Right lobe of liver (tissue), 6 donors: ENCODE measurements around the gene ICOS. TPM values are rescaled to one million over a fixed set of nuclear protein-coding genes. Genes with fewer than 3 reads are reported as not detected.
"Not testable (repeated sequence)": the region's sequence is repeated elsewhere in the genome, so short reads cannot be mapped to it uniquely, and the experiment has no call there.

ENCODE experiments used
- ATAC-seq, 4 donors: fragments of 200-7000 bp; cut with Tn5 transposase; one replicate each; pipeline ENCODE4 v1.9.1; 2020; ENCODE audit warnings: mild to moderate bottlenecking in 4 of 4, moderate library complexity in 4 of 4
- DNase-seq, 3 donors: peaks; one replicate each; pipeline ENCODE4 v3.0.0-alpha.2; 2020
- H3K27ac ChIP-seq, 3 donors: fragments of 200-600 bp; one replicate each; pipeline ENCODE4 v1.8.0; 2022
- H3K27me3 ChIP-seq, 2 donors: fragments of 200-600 bp; one replicate each; pipeline ENCODE4 v1.8.0; 2022
- H3K36me3 ChIP-seq, 4 donors: fragments of 200-600 bp; sonication (generic) in 1 of 4; one replicate each; pipeline versions ENCODE4 v1.5.1 to v1.8.0; 2017 to 2022; ENCODE audit warnings: control low read depth in 1 of 4
- H3K4me1 ChIP-seq, 4 donors: fragments of 200-600 bp; sonication (generic) in 1 of 4; one replicate each; pipeline versions ENCODE4 v1.5.1 to v1.8.0; 2017 to 2022; ENCODE audit warnings: control low read depth in 1 of 4
- H3K4me3 ChIP-seq, 3 donors: fragments of 200-600 bp; one replicate each; pipeline ENCODE4 v1.8.0; 2022
- H3K9me3 ChIP-seq, 4 donors: fragments of 200-600 bp; sonication (generic) in 1 of 4; one replicate each; pipeline versions ENCODE4 v1.5.1 to v1.8.0; 2017 to 2022; ENCODE audit warnings: control low read depth in 1 of 4
- POLR2A ChIP-seq: fragments of 450-650 bp; IDR thresholded peaks from one replicate; pipeline ENCODE4 v1.6.1; 2017; ENCODE audit warnings: antibody characterized with exemption, mild to moderate bottlenecking
- WGBS: methylation state at CpG from one replicate; pipeline ENCODE4 v1.1.6; 2018; ENCODE audit warnings: low coverage, low lambda C conversion rate; ENCODE audit not compliant: insufficient coverage; ENCODE audit errors: missing lambda C conversion rate; 5-methylcytosine and 5-hydroxymethylcytosine counted together
- intact Hi-C, 2 donors: fragments of 100-400 bp; cut with DNase I; formaldehyde crosslinking; loops; one replicate each; pipeline versions ENCODE4 v1.11.2 to v1.14.1; 2022
- total RNA-seq, 6 experiments: library from RNA; depleted of rRNA in 2 of 6; stranded (reverse); fragments of >200 nt in 2 of 6; fragmentation: NEBNext Ultra II Directional in 3 of 6; extraction: Animal tissue kit (Norgen Biotek cat#: 25700) in 3 of 6; gene quantifications; one replicate each; pipeline versions ENCODE4 v1.1.0 to v1.2.4, GENCODE V29; 2016 to 2023
- TF ChIP-seq, protein P1 (sequence below), 4 donors: fragments of 200-600 bp in 3 of 4; fragments of 450-650 bp in 1 of 4; IDR thresholded peaks; one replicate each; pipeline versions ENCODE4 v1.5.1 to v1.8.0; 2016 to 2022; ENCODE audit warnings: antibody characterized with exemption in 4 of 4, mild to moderate bottlenecking in 2 of 4
- donor health status: DM: no; HTN: yes; CAD: no.
- donor health status: DM: no; HTN: no; CAD: no.
- donor health status: DM: no; HTN: no; CAD: no.
- donor health status: DM: no; HTN: yes; CAD: no.
- donor health status: DM: no; HTN: yes; CAD: no.

ICOS gene
- total RNA-seq, 6 experiments from 2014 or later = 0.31 TPM; not detected in 4

GRCh38 chr2:203918839-203919238 is 17.7 kb upstream of the ICOS start:
- H3K36me3 ChIP-seq = no peaks in the 10 kb centered on the region
- ATAC-seq = no peak

DNA sequence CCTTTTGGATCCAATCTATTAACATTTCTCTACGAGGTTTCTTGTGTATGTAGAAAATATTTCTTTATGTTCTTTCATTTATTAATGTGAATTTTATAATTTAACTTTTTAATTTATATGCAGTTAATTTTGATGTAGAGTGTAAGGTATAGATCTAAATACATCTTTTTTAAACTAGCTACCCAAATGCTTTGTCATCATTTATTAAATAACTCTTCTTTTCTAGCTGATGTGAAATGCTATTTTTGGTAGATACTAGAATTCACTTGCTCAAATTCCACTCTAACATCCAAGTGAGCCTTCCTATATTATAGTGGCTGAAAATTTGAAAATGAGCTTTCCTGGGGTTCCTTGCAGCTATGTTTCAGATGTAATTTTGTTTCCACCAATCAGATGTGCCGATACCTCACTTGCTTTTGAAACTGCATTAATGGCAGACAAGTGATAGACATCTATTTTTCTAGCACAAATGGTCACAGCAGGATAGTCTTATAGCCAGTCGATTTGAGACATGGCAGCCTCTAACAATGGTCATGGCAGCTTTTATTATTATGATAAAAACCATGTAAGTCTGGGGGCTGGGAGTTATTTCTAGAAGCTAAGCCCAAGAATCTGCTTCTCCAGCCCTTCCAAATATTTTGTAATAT is 10.9 kb upstream of the ICOS start:
- intact Hi-C loops = no loop called here
- no peak for TF ChIP-seq POLR2A
- TF ChIP-seq, protein P1, sequence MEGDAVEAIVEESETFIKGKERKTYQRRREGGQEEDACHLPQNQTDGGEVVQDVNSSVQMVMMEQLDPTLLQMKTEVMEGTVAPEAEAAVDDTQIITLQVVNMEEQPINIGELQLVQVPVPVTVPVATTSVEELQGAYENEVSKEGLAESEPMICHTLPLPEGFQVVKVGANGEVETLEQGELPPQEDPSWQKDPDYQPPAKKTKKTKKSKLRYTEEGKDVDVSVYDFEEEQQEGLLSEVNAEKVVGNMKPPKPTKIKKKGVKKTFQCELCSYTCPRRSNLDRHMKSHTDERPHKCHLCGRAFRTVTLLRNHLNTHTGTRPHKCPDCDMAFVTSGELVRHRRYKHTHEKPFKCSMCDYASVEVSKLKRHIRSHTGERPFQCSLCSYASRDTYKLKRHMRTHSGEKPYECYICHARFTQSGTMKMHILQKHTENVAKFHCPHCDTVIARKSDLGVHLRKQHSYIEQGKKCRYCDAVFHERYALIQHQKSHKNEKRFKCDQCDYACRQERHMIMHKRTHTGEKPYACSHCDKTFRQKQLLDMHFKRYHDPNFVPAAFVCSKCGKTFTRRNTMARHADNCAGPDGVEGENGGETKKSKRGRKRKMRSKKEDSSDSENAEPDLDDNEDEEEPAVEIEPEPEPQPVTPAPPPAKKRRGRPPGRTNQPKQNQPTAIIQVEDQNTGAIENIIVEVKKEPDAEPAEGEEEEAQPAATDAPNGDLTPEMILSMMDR (IDR thresholded peaks at IDR 0.05) = no peak
- Histone ChIP-seq H3K36me3 (no peaks in the 10 kb centered on the region), H3K9me3 (no peaks in the 10 kb centered on the region), H3K4me3 (no peak overlapping the region), H3K4me1 (no peaks in the 10 kb centered on the region), H3K27ac (no peak overlapping the region), H3K27me3 (no peaks in the 10 kb centered on the region)
- 74% methylated on average over 3 of the region's 3 CpGs for WGBS
- DNase-seq (no peak), ATAC-seq (no peak)

More at GRCh38 chr2:203918839-203919238, 17.7 kb upstream of the ICOS start:
- H3K27me3 ChIP-seq = no peaks in the 10 kb centered on the region
- DNase-seq = no peak
- TF ChIP-seq, protein P1 (IDR thresholded peaks at IDR 0.05) = no peak
- TF ChIP-seq POLR2A = no peak
- H3K9me3 ChIP-seq = no peaks in the 10 kb centered on the region
- no peaks in the 10 kb centered on the region for H3K4me1 ChIP-seq
- intact Hi-C loops = no loop called here
- H3K4me3 ChIP-seq = no peak overlapping the region
- H3K27ac ChIP-seq = no peak overlapping the region
- 96% methylated on average over 3 of the region's 3 CpGs for WGBS

GRCh38 chr2:203928849-203929248 is 7.7 kb upstream of the ICOS start:
- Histone ChIP-seq H3K27ac (no peak overlapping the region), H3K4me1 (no peaks in the 10 kb centered on the region), H3K27me3 (no peaks in the 10 kb centered on the region), H3K36me3 (no peaks in the 10 kb centered on the region), H3K9me3 (no peaks in the 10 kb centered on the region), H3K4me3 (no peak overlapping the region)
- TF ChIP-seq POLR2A = no peak
- TF ChIP-seq, protein P1 (IDR thresholded peaks at IDR 0.05) = peak in 3 of 4 donors; percentile 21 to 39 (median 33)
- intact Hi-C loops = no loop called here
- no peak for DNase-seq
- ATAC-seq = no peak

- WGBS = 79% methylated on average over 3 of the region's 3 CpGs
- intact Hi-C loops, DNase-seq, H3K4me3 ChIP-seq, H3K4me1 ChIP-seq, H3K27ac ChIP-seq, H3K9me3 ChIP-seq, H3K36me3 ChIP-seq, ATAC-seq, H3K27me3 ChIP-seq: not testable (repeated sequence)
These were observed 5.3 kb upstream of the ICOS start for GRCh38 chr2:203931262-203931661.

DNA sequence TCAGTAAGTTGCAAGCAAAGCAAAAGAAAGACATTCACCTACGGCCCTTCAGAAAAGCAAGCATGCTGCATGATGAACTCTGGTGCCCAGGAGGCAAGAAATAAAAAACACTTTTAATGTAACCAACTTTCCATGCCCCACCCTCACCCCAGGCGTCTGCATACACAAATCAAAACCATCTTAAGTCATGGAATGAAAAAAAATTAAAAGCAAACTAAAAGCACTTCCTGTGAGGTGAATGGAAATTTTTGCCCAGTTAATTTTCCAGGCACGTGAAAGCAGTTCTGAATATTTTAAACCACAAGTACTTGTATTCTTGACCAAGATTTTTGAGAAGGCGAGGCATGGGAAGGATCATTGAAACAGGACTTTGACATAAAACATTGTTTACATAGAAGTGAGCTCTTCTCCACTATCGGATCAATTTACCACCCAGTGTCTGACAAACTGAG is 2.5 kb upstream of the ICOS start:
- no peak for TF ChIP-seq POLR2A
- TF ChIP-seq, protein P1 (IDR thresholded peaks at IDR 0.05) = no peak
- no peaks in the 10 kb centered on the region for H3K36me3 ChIP-seq
- H3K4me1 ChIP-seq = no peaks in the 10 kb centered on the region
- WGBS = 36% methylated on average over 5 of the region's 5 CpGs
- intact Hi-C loops = no loop called here
- H3K27ac ChIP-seq = no peak overlapping the region
- no peaks in the 10 kb centered on the region for H3K9me3 ChIP-seq
- H3K4me3 ChIP-seq = no peak overlapping the region
- no peaks in the 10 kb centered on the region for H3K27me3 ChIP-seq
- ATAC-seq = no peak
- DNase-seq = no peak
